K562 (cell line): ENCODE data around the gene PDE6B. TPM values are rescaled to one million over a fixed set of nuclear protein-coding genes. Genes with fewer than 3 reads are reported as not detected.

Experiments used
- ATAC-seq: fragments of 200-7000 bp; cut with Tn5 transposase; 3 replicates; pipeline ENCODE4 v1.9.1; 2020; ENCODE audit warnings: moderate library complexity
- BruUV-seq: library from RNA; stranded (reverse); fragments of 400-500 nt; replicated peaks from 2 replicates; lab custom pipeline; 2021; lab: Mats Ljungman, UMichigan
- CTCF ChIA-PET: fragments of 300-600 bp; formaldehyde crosslinking; extraction: SDS; loops from one replicate; lab custom pipeline; 2021; ENCODE audit warnings: low intra/inter-chr PET ratio; lab: Yijun Ruan, JAX
- POLR2A ChIA-PET: fragments of 300-600, 350-650 bp; sonication (Branson Sonifier 250); formaldehyde crosslinking; extraction: SDS; loops from one replicate; lab custom pipeline; 2021; ENCODE audit warnings: antibody characterized with exemption, inconsistent platforms; lab: Yijun Ruan, JAX
- DNase-seq, 4 experiments: peaks; one replicate each; pipeline versions ENCODE4 v3.0.0 to v3.0.0-alpha.2; 2011 to 2018; ENCODE audit warnings: low spot score in 3 of 4, mixed read lengths in 3 of 4; ENCODE audit errors: extremely low read depth in 1 of 4
- FAIRE-seq: peaks from 2 replicates; lab custom pipeline; 2011; peaks lifted over from hg19 to GRCh38; lab: Jason Lieb, UNC
- H2AFZ ChIP-seq: 2 replicates; pipeline ENCODE4 v1.6.0; 2011; ENCODE audit warnings: low read depth, low read length, control low read depth, inconsistent platforms
- H3K27ac ChIP-seq: fragments of 200-600 bp; 3 replicates; pipeline ENCODE4 v1.8.0; 2011; ENCODE audit warnings: low read depth, mild to moderate bottlenecking, control low read depth, inconsistent platforms, low read length, moderate library complexity, mixed read lengths; ENCODE audit errors: extremely low read depth
- H3K27me3 ChIP-seq, 2 experiments: fragments of 300-600 bp in 1 of 2; 2 replicates in 1 of 2; 3 replicates in 1 of 2; pipeline versions ENCODE4 v1.6.0 to v1.8.0; 2011; ENCODE audit warnings: inconsistent platforms in 2 of 2, low read length in 2 of 2, mild to moderate bottlenecking in 1 of 2, mixed read lengths in 1 of 2, moderate library complexity in 1 of 2; ENCODE audit not compliant: control insufficient read depth in 2 of 2, insufficient read depth in 2 of 2
- H3K36me3 ChIP-seq: fragments of 300-600 bp; 3 replicates; pipeline ENCODE4 v1.8.0; 2011; ENCODE audit warnings: mild to moderate bottlenecking, low read length, inconsistent platforms; ENCODE audit not compliant: control insufficient read depth, insufficient read depth
- H3K4me1 ChIP-seq, 2 experiments: fragments of 200-600 bp in 1 of 2; replicated peaks in 1 of 2; 2 replicates in 1 of 2; 3 replicates in 1 of 2; pipeline versions ENCODE4 v1.5.1 to v1.8.0; 2011; ENCODE audit warnings: inconsistent platforms in 2 of 2, low read length in 2 of 2, mild to moderate bottlenecking in 1 of 2, mixed read lengths in 1 of 2, moderate library complexity in 1 of 2; ENCODE audit not compliant: control insufficient read depth in 2 of 2, insufficient read depth in 2 of 2
- H3K4me2 ChIP-seq: 2 replicates; pipeline ENCODE4 v1.6.1; 2011; ENCODE audit warnings: low read length, control low read depth, inconsistent platforms, mixed read lengths; ENCODE audit not compliant: insufficient read depth
- H3K4me3 ChIP-seq: fragments of 200-600 bp; sonication (generic), shearing (Covaris generic); 2 replicates; pipeline ENCODE4 v1.5.1; 2016; ENCODE audit warnings: control low read depth, inconsistent platforms
- H3K79me2 ChIP-seq: fragments of 200-600 bp; 3 replicates; pipeline ENCODE4 v1.8.0; 2011; ENCODE audit warnings: low read length, inconsistent platforms; ENCODE audit not compliant: control insufficient read depth, insufficient read depth
- H3K9ac ChIP-seq, 2 experiments: 2 replicates each; pipeline versions ENCODE4 v1.6.0 to v1.6.1; 2011; ENCODE audit warnings: low read depth in 2 of 2, low read length in 2 of 2, control low read depth in 1 of 2, inconsistent platforms in 1 of 2, mild to moderate bottlenecking in 1 of 2, mixed read lengths in 1 of 2; ENCODE audit not compliant: insufficient read depth in 1 of 2
- H3K9me1 ChIP-seq: one replicate; pipeline ENCODE4 v1.6.0; 2011; ENCODE audit warnings: inconsistent platforms, mild to moderate bottlenecking, low read length, moderate library complexity; ENCODE audit not compliant: control insufficient read depth, insufficient read depth
- H3K9me3 ChIP-seq: replicated peaks from 2 replicates; pipeline ENCODE4 v1.5.1; 2011; ENCODE audit warnings: low read depth, low read length, inconsistent platforms; ENCODE audit not compliant: control insufficient read depth, insufficient read depth
- H4K20me1 ChIP-seq: replicated peaks from 2 replicates; pipeline ENCODE4 v1.6.1; 2011; ENCODE audit warnings: low read length, inconsistent platforms, mixed read lengths; ENCODE audit not compliant: control insufficient read depth, insufficient read depth
- JUNB ChIP-seq: fragments of 450-650 bp; formaldehyde crosslinking; conservative IDR thresholded peaks from 2 replicates; pipeline ENCODE4 v1.4.0; 2020; ENCODE audit warnings: mild to moderate bottlenecking
- KAT8 ChIP-seq: fragments of 450-650 bp; IDR thresholded peaks from 2 replicates; pipeline ENCODE4 v1.6.1; 2016; ENCODE audit warnings: low read depth, mild to moderate bottlenecking
- KDM4B ChIP-seq, 2 experiments: fragments of 450-650 bp in 1 of 2; sonication (generic) in 1 of 2; IDR thresholded peaks; 2 replicates each; pipeline ENCODE4 v1.6.1; 2016 to 2017; ENCODE audit warnings: borderline replicate concordance in 2 of 2, antibody characterized with exemption in 1 of 2, low read depth in 1 of 2, mild to moderate bottlenecking in 1 of 2
- RAD51 ChIP-seq: fragments of 450-650 bp; IDR thresholded peaks from 2 replicates; pipeline ENCODE4 v1.7.1; 2016; ENCODE audit warnings: low read depth, mild to moderate bottlenecking, borderline replicate concordance
- RBM22 ChIP-seq: fragments of 200-400 bp; formaldehyde crosslinking; IDR thresholded peaks from 2 replicates; pipeline ENCODE4 v1.6.1; 2018; ENCODE audit warnings: low read length, low read depth; ENCODE audit not compliant: poor library complexity, severe bottlenecking
- TRIM24 ChIP-seq, 2 experiments: fragments of 450-650 bp; IDR thresholded peaks; 2 replicates each; pipeline ENCODE4 v1.6.1; 2016
- WGBS: fragments of 100-300 bp; shearing (Covaris generic); methylation state at CpG from one replicate; pipeline ENCODE4 v1.1.6; 2016; ENCODE audit warnings: low coverage, mixed read lengths; ENCODE audit not compliant: insufficient coverage; ENCODE audit errors: missing lambda C conversion rate; 5-methylcytosine and 5-hydroxymethylcytosine counted together
- in situ Hi-C: fragments of 300-500 bp; cut with MboI; formaldehyde crosslinking; loops from 4 replicates; pipeline ENCODE4 v1.15.0; 2018; ENCODE audit warnings: inconsistent platforms, mixed read lengths
- intact Hi-C: fragments of 100-400 bp; cut with micrococcal nuclease; formaldehyde crosslinking; loops from 2 replicates; pipeline ENCODE4 v1.14.2; 2022
- polyA plus RNA-seq, 8 experiments: library from polyadenylated mRNA; depleted of rRNA in 4 of 8; stranded (reverse) in 5 of 8; unstranded in 3 of 8; fragments of >200 nt; fragmentation: Nextera tagmentation in 2 of 8; fragmentation: Illumina TruSeq in 1 of 8; extraction: Ambion mirVana in 2 of 8; extraction: Trizol in 1 of 8; gene quantifications; 2 replicates each; pipeline versions ENCODE4 v1.2.1 to v1.2.3, GENCODE V29; 2011 to 2014; ENCODE audit warnings: inconsistent platforms in 1 of 8, missing spikeins in 1 of 8
- total RNA-seq, 7 experiments: library from RNA; depleted of rRNA in 6 of 7; stranded (reverse); fragments of >200 nt in 6 of 7; fragmentation: Illumina TruSeq in 2 of 7; extraction: Trizol in 2 of 7; gene quantifications; 2 replicates each; pipeline versions ENCODE4 v1.2.1 to v1.2.3, GENCODE V29; 2011 to 2021; ENCODE audit warnings: low replicate concordance in 1 of 7
- TF ChIP-seq, protein P1 (sequence below): fragments of 250-450 bp; sonication (Bioruptor Pico); IDR thresholded peaks from 2 replicates; pipeline ENCODE4 v1.4.0; 2020
- TF ChIP-seq, protein P2 (sequence below): fragments of 250-450 bp; sonication (Bioruptor Pico); IDR thresholded peaks from 2 replicates; pipeline ENCODE4 v1.4.0; 2020; ENCODE audit warnings: mild to moderate bottlenecking
- TF ChIP-seq, protein P3 (sequence below): sonication (generic); formaldehyde crosslinking; IDR thresholded peaks from 2 replicates; pipeline ENCODE4 v1.9.0; 2022; ENCODE audit warnings: mild to moderate bottlenecking, missing genetic modification reagents
- TF ChIP-seq, protein P4 (sequence below): fragments of 450-650 bp; formaldehyde crosslinking; IDR thresholded peaks from 2 replicates; pipeline ENCODE4 v1.4.0; 2022; ENCODE audit warnings: missing genetic modification characterization
- TF ChIP-seq, protein P5 (sequence below): fragments of 450-650 bp; IDR thresholded peaks from one replicate; pipeline ENCODE4 v1.6.1; 2018; ENCODE audit warnings: mild to moderate bottlenecking, moderate library complexity; ENCODE audit not compliant: partially characterized antibody
- TF ChIP-seq, protein P6 (sequence below), 2 experiments: fragments of 200-800 bp in 1 of 2; sonication (Bioruptor generic) in 1 of 2; sonication (generic) in 1 of 2; formaldehyde crosslinking in 1 of 2; IDR thresholded peaks in 1 of 2; conservative IDR thresholded peaks in 1 of 2; 2 replicates each; pipeline versions ENCODE4 v1.5.0 to v1.6.1; 2016 to 2020; ENCODE audit warnings: missing compliant biosample characterization in 1 of 2, missing genetic modification characterization in 1 of 2, missing genetic modification reagents in 1 of 2

The PDE6B gene
- total and polyA plus RNA-seq, 9 of the 15 experiments (the other 6 are each of a cell fraction or from before 2014, with no cell fraction given): 0.04 TPM; not detected in 8

DNA sequence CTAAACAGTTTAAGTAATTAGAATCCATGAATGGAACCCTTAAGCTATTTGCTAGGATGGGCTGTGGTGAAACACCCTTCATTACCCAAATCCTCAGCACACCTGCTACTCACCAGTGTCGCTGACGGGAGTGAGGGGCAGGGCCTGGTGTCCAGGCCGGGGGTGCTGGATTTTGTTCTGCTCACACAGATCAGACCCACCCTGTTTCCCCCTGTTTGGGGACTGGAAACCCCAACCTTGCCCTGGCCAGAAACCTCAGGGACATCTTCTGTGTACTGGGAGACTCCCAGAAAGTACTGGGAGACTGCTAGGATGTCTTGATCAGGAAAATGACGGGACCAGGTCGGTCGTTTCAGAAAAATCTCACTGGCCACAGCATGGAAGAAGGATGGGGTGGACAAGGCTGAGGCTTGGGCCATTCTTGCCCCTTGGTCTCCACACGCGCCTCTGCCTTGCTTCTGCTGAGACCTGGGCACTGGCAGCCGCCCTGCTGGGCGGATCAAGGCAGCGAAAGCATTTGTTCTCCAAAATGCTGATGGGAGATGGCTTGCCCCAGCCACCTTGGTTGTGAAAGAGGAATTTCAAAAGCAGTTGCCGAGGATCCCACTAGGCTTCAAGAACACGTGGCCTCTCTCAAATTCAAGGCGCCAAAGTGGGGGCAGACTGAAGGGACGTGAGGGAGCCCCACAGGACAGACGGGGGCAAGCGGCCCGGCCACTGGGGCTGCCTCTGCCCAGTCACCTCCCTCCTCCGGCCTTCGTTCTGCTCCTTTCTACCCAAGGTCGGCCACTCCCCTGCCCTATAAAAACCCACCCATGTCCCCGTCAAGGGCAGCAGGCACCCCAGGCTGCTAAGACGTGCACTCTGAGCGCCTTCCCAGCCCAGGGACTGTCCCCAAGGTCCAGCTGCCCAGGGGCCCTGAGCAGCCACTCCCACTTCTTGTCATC lies 23.5 kb upstream of the PDE6B start:
- ATAC-seq: no peak
- intact Hi-C loops: loop anchor here (1.0 kb wide), 1 partner anchor 72 kb away; the partner anchor contains the start of genes ATP5ME and MYL5
- POLR2A ChIA-PET: interaction anchor here (0.6 to 1.3 kb wide), 3 partner anchors 14 to 387 kb away, joined by 3 to 6 read pairs (median 3); no protein-coding TSS in a partner anchor
- TF ChIP-seq TRIM24 (IDR thresholded peaks at IDR 0.05): no peak
- no peak for TF ChIP-seq KAT8
- TF ChIP-seq RAD51: no peak
- TF ChIP-seq, protein P1, sequence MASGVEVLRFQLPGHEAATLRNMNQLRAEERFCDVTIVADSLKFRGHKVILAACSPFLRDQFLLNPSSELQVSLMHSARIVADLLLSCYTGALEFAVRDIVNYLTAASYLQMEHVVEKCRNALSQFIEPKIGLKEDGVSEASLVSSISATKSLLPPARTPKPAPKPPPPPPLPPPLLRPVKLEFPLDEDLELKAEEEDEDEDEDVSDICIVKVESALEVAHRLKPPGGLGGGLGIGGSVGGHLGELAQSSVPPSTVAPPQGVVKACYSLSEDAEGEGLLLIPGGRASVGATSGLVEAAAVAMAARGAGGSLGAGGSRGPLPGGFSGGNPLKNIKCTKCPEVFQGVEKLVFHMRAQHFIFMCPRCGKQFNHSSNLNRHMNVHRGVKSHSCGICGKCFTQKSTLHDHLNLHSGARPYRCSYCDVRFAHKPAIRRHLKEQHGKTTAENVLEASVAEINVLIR (CRISPR knock-in tag): no peak
- TF ChIP-seq, protein P2, sequence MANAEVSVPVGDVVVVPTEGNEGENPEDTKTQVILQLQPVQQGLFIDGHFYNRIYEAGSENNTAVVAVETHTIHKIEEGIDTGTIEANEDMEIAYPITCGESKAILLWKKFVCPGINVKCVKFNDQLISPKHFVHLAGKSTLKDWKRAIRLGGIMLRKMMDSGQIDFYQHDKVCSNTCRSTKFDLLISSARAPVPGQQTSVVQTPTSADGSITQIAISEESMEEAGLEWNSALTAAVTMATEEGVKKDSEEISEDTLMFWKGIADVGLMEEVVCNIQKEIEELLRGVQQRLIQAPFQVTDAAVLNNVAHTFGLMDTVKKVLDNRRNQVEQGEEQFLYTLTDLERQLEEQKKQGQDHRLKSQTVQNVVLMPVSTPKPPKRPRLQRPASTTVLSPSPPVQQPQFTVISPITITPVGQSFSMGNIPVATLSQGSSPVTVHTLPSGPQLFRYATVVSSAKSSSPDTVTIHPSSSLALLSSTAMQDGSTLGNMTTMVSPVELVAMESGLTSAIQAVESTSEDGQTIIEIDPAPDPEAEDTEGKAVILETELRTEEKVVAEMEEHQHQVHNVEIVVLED (CRISPR knock-in tag): no peak
- no peak for TF ChIP-seq KDM4B (IDR thresholded peaks at IDR 0.05; ENCODE audit: borderline replicate concordance in 2 of 2, low read depth in 1 of 2)
- TF ChIP-seq RBM22: no peak
- TF ChIP-seq, protein P3, sequence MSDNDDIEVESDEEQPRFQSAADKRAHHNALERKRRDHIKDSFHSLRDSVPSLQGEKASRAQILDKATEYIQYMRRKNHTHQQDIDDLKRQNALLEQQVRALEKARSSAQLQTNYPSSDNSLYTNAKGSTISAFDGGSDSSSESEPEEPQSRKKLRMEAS: no peak
- TF ChIP-seq, protein P4, sequence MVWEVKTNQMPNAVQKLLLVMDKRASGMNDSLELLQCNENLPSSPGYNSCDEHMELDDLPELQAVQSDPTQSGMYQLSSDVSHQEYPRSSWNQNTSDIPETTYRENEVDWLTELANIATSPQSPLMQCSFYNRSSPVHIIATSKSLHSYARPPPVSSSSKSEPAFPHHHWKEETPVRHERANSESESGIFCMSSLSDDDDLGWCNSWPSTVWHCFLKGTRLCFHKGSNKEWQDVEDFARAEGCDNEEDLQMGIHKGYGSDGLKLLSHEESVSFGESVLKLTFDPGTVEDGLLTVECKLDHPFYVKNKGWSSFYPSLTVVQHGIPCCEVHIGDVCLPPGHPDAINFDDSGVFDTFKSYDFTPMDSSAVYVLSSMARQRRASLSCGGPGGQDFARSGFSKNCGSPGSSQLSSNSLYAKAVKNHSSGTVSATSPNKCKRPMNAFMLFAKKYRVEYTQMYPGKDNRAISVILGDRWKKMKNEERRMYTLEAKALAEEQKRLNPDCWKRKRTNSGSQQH (CRISPR knock-in tag): no peak
- TF ChIP-seq JUNB: no peak
- TF ChIP-seq, protein P5, sequence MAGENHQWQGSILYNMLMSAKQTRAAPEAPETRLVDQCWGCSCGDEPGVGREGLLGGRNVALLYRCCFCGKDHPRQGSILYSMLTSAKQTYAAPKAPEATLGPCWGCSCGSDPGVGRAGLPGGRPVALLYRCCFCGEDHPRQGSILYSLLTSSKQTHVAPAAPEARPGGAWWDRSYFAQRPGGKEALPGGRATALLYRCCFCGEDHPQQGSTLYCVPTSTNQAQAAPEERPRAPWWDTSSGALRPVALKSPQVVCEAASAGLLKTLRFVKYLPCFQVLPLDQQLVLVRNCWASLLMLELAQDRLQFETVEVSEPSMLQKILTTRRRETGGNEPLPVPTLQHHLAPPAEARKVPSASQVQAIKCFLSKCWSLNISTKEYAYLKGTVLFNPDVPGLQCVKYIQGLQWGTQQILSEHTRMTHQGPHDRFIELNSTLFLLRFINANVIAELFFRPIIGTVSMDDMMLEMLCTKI: no peak
- TF ChIP-seq, protein P6, sequence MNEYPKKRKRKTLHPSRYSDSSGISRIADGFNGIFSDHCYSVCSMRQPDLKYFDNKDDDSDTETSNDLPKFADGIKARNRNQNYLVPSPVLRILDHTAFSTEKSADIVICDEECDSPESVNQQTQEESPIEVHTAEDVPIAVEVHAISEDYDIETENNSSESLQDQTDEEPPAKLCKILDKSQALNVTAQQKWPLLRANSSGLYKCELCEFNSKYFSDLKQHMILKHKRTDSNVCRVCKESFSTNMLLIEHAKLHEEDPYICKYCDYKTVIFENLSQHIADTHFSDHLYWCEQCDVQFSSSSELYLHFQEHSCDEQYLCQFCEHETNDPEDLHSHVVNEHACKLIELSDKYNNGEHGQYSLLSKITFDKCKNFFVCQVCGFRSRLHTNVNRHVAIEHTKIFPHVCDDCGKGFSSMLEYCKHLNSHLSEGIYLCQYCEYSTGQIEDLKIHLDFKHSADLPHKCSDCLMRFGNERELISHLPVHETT (CRISPR knock-in tag; conservative IDR thresholded peaks at IDR 0.05 in 1 of 2, IDR thresholded peaks at IDR 0.05 in 1 of 2): no peak

More for the DNA sequence above, 23.5 kb upstream of the PDE6B start:
- Histone ChIP-seq H3K9me1 (no peaks in the 10 kb centered on the region), H3K36me3 (no peaks in the 10 kb centered on the region), H3K27ac (no peak overlapping the region), H2AFZ (no peak overlapping the region), H3K4me1 (peaks cover 0 to 8% of the 10 kb centered on the region in 2 experiments; a peak in 2 of 5 replicates), H3K27me3 (peaks cover 4 to 45% of the 10 kb centered on the region in 2 experiments; a peak in 2 of 5 replicates), H3K9ac (no peak overlapping the region), H3K9me3 (no peaks in the 10 kb centered on the region), H3K4me3 (no peak overlapping the region), H3K79me2 (no peaks in the 10 kb centered on the region), H4K20me1 (no peaks in the 10 kb centered on the region), H3K4me2 (no peak overlapping the region)
- CTCF ChIA-PET: no interaction called here
- no peak for DNase-seq
- 10% methylated on average over 20 of the region's 24 CpGs for WGBS
- no TSS peak for BruUV-seq
- no peak for FAIRE-seq
- in situ Hi-C loops: no loop called here
